Fibroblast of lung (primary cell): ENCODE results near the gene SLITRK3.

Source experiments
- CTCF ChIP-seq, 2 donors: IDR thresholded peaks in 1 of 2; conservative IDR thresholded peaks in 1 of 2; 1 replicate in 1 of 2; 2 replicates in 1 of 2; pipeline ENCODE4 v1.5.1; 2011 to 2012; ENCODE audit warnings: low read length in 2 of 2, control low read depth in 1 of 2, inconsistent platforms in 1 of 2, low read depth in 1 of 2, mild to moderate bottlenecking in 1 of 2
- EZH2 ChIP-seq: IDR thresholded peaks from 2 replicates; pipeline ENCODE4 v1.5.1; 2012; ENCODE audit warnings: low read length, control low read depth, mild to moderate bottlenecking; ENCODE audit errors: missing control alignments

GRCh38 chr3:165181556-165181955 is 14.6 kb downstream of the SLITRK3 start:
- no peak for TF ChIP-seq CTCF (conservative IDR thresholded peaks at IDR 0.05 in 1 of 2, IDR thresholded peaks at IDR 0.05 in 1 of 2; ENCODE audit: low read depth in 1 of 2, low read length in 2 of 2)
- TF ChIP-seq EZH2 = no peak
